Forelimb muscle (tissue), 1 donor: ENCODE results near the gene ZNF275. TPM values are rescaled to one million over a fixed set of nuclear protein-coding genes. Genes with fewer than 3 reads are reported as not detected.
"Not testable (repeated sequence)": the region's sequence is repeated elsewhere in the genome, so short reads cannot be mapped to it uniquely, and the experiment has no call there.

ENCODE experiments used
- DNase-seq: peaks from one replicate; pipeline ENCODE4 v3.0.0-alpha.2; 2013; ENCODE audit warnings: low read depth
- polyA plus RNA-seq: library from polyadenylated mRNA; unstranded; fragments of 120-200 nt; gene quantifications from one replicate; pipeline ENCODE4 v1.2.1, GENCODE V29; 2013; ENCODE audit not compliant: insufficient read length

Gene ZNF275
- polyA plus RNA-seq, 1 donor: 7.0 TPM

- no peak for DNase-seq
Measured at GRCh38 chrX:153357877-153358276, 23.9 kb downstream of the ZNF275 start.

- no peak for DNase-seq
Measured at GRCh38 chrX:153361781-153362397, 27.9 kb downstream of the ZNF275 start.

GRCh38 chrX:153365670-153366069 lies 31.7 kb downstream of the ZNF275 start:
- DNase-seq: no peak

- DNase-seq: no peak
Measured at GRCh38 chrX:153366119-153366518, 32.2 kb downstream of the ZNF275 start.

- DNase-seq: no peak
Measured at GRCh38 chrX:153366878-153367538, 33.1 kb downstream of the ZNF275 start.

GRCh38 chrX:153370293-153371055 lies 36.5 kb downstream of the ZNF275 start:
- DNase-seq: no peak

GRCh38 chrX:153371256-153371655 lies 37.3 kb downstream of the ZNF275 start:
- DNase-seq: no peak

- DNase-seq: no peak
Measured at GRCh38 chrX:153372949-153373348, 39.0 kb downstream of the ZNF275 start.

GRCh38 chrX:153374426-153374825 lies 40.5 kb downstream of the ZNF275 start:
- no peak for DNase-seq

- DNase-seq: no peak
Measured at GRCh38 chrX:153375571-153375970, 41.6 kb downstream of the ZNF275 start.

- no peak for DNase-seq
Measured at GRCh38 chrX:153377727-153378126, 43.8 kb downstream of the ZNF275 start.

- no peak for DNase-seq
Measured at GRCh38 chrX:153378607-153379006, 44.7 kb downstream of the ZNF275 start.

GRCh38 chrX:153379508-153379907 lies 45.6 kb downstream of the ZNF275 start:
- no peak for DNase-seq

- no peak for DNase-seq
Measured at GRCh38 chrX:153379971-153380581, 46.1 kb downstream of the ZNF275 start.

- no peak for DNase-seq
Measured at GRCh38 chrX:153380691-153381090, 46.7 kb downstream of the ZNF275 start.

GRCh38 chrX:153381684-153382532 lies 48.0 kb downstream of the ZNF275 start:
- peak; percentile 74 for DNase-seq

GRCh38 chrX:153382563-153383482 lies 48.9 kb downstream of the ZNF275 start:
- no peak for DNase-seq

- DNase-seq: no peak
Measured at GRCh38 chrX:153384390-153384789, 50.4 kb downstream of the ZNF275 start.

- DNase-seq: not testable (repeated sequence)
Measured at GRCh38 chrX:153384973-153385372, 51.0 kb downstream of the ZNF275 start.

- no peak for DNase-seq
Measured at GRCh38 chrX:153386097-153386496, 52.1 kb downstream of the ZNF275 start.
